Stimulated activated CD4-positive, alpha-beta T cell treated with anti-CD3 and anti-CD28 coated beads, Interleukin-1b, Interleukin-23, amount 100 ng/mL, for 24 hours (primary cell): Measurements from ENCODE around the gene SIRT3.

Source experiments
- DNase-seq, 4 experiments: peaks; one replicate each; pipeline ENCODE4 v3.0.0-alpha.2; 2020; ENCODE audit warnings: low read depth in 4 of 4, low spot score in 1 of 4

SIRT3 gene

GRCh38 chr11:235997-236773 lies at the start of gene SIRT3:
Gene SIRT3 (minus strand): TSS chr11:236342. CDS start chr11:236328, 14 bp downstream.
- peak; percentile 42 to 74 (median 55) for DNase-seq

- DNase-seq: no peak
These were observed 49.7 kb upstream of the SIRT3 start for GRCh38 chr11:285894-286220.

GRCh38 chr11:285021-285893 lies 49.1 kb upstream of the SIRT3 start:
- DNase-seq: no peak

- no peak for DNase-seq
These were observed 48.2 kb upstream of the SIRT3 start for GRCh38 chr11:284105-285020.

- no peak for DNase-seq
These were observed 47.4 kb upstream of the SIRT3 start for GRCh38 chr11:283405-284104.

- DNase-seq: no peak
These were observed 46.7 kb upstream of the SIRT3 start for GRCh38 chr11:282630-283360.

GRCh38 chr11:282171-282570 lies 46.0 kb upstream of the SIRT3 start:
- DNase-seq: no peak

- no peak for DNase-seq
These were observed 45.5 kb upstream of the SIRT3 start for GRCh38 chr11:281486-282161.

- DNase-seq: no peak
These were observed 44.8 kb upstream of the SIRT3 start for GRCh38 chr11:280706-281485.

GRCh38 chr11:279966-280705 lies 44.0 kb upstream of the SIRT3 start:
- no peak for DNase-seq

- DNase-seq: no peak
These were observed 43.2 kb upstream of the SIRT3 start for GRCh38 chr11:279040-279965.

GRCh38 chr11:278001-278951 lies 42.1 kb upstream of the SIRT3 start, which contains the start of gene NLRP6:
Gene NLRP6 (plus strand): TSS chr11:278407. CDS start chr11:278570, 163 bp downstream.
- DNase-seq: no peak

- DNase-seq: no peak
These were observed 40.1 kb upstream of the SIRT3 start for GRCh38 chr11:276219-276618.

- no peak for DNase-seq
These were observed 36.7 kb upstream of the SIRT3 start for GRCh38 chr11:272931-273198.

- DNase-seq: no peak
These were observed 36.2 kb upstream of the SIRT3 start for GRCh38 chr11:272195-272930.
